Fibroblast of pulmonary artery (primary cell): ENCODE measurements around the gene FAM76A.

Experiments used
- DNase-seq: peaks from one replicate; pipeline ENCODE4 v3.0.0-alpha.2; 2010; ENCODE audit warnings: low read depth
- H3K4me3 ChIP-seq: replicated peaks from 2 replicates; pipeline ENCODE4 v1.5.1; 2011; ENCODE audit warnings: low read depth, mild to moderate bottlenecking, control low read depth, low read length, moderate library complexity
- CTCF ChIP-seq: IDR thresholded peaks from 2 replicates; pipeline ENCODE4 v1.5.1; 2011; ENCODE audit warnings: mild to moderate bottlenecking, control low read depth, low read length, inconsistent platforms; ENCODE audit errors: missing control alignments

The FAM76A gene

GRCh38 chr1:27755286-27755685, 29.5 kb downstream of the FAM76A start:
- DNase-seq, result no peak
- no peak for TF ChIP-seq CTCF
- H3K4me3 ChIP-seq, result no peak overlapping the region

- no peak for TF ChIP-seq CTCF
- H3K4me3 ChIP-seq, result no peak overlapping the region
- DNase-seq, result no peak
Observed at GRCh38 chr1:27755865-27756264, 30.1 kb downstream of the FAM76A start.

GRCh38 chr1:27759236-27759635, 33.5 kb downstream of the FAM76A start:
- H3K4me3 ChIP-seq, result no peak overlapping the region
- no peak for DNase-seq
- TF ChIP-seq CTCF, result no peak

GRCh38 chr1:27760426-27760825, 34.7 kb downstream of the FAM76A start:
- no peak overlapping the region for H3K4me3 ChIP-seq
- DNase-seq, result peak; percentile 51
- TF ChIP-seq CTCF, result no peak

GRCh38 chr1:27762033-27762432, 36.3 kb downstream of the FAM76A start:
- no peak for TF ChIP-seq CTCF
- DNase-seq, result no peak
- no peak overlapping the region for H3K4me3 ChIP-seq

GRCh38 chr1:27763358-27763757, 37.6 kb downstream of the FAM76A start:
- no peak for DNase-seq
- H3K4me3 ChIP-seq, result no peak overlapping the region
- TF ChIP-seq CTCF, result no peak

GRCh38 chr1:27770293-27770830, 44.6 kb downstream of the FAM76A start:
- H3K4me3 ChIP-seq, result no peak overlapping the region
- DNase-seq, result no peak
- no peak for TF ChIP-seq CTCF
